Motor neuron (in vitro differentiated cells): ENCODE data around the gene CXCL12. TPM values are rescaled to one million over a fixed set of nuclear protein-coding genes. Genes with fewer than 3 reads are reported as not detected.

ENCODE experiments used
- ATAC-seq, 8 experiments: fragments of 200-7000 bp; cut with Tn5 transposase; replicated peaks in 6 of 8; 2 replicates each; pipeline ENCODE4 v1.8.0; 2021; ENCODE audit warnings: mild to moderate bottlenecking in 8 of 8, moderate library complexity in 8 of 8
- H3K27ac ChIP-seq, 2 donors: fragments of 250-450 bp; sonication (Bioruptor Pico); 2 replicates each; pipeline ENCODE4 v1.9.0; 2021; ENCODE audit warnings: antibody characterized with exemption in 2 of 2, mild to moderate bottlenecking in 2 of 2, moderate library complexity in 1 of 2
- H3K4me1 ChIP-seq, 2 donors: fragments of 250-450 bp; sonication (Bioruptor Pico); replicated peaks in 1 of 2; 2 replicates each; pipeline ENCODE4 v1.6.1; 2021; ENCODE audit warnings: antibody characterized with exemption in 2 of 2, mild to moderate bottlenecking in 2 of 2, moderate library complexity in 1 of 2
- H3K4me3 ChIP-seq, 5 donors: fragments of 250-450 bp; sonication (Bioruptor Pico); 2 replicates each; pipeline ENCODE4 v1.9.0; 2021; ENCODE audit warnings: antibody characterized with exemption in 5 of 5, mild to moderate bottlenecking in 5 of 5, moderate library complexity in 4 of 5
- WGBS, 10 experiments: fragments of 450-650 bp; shearing (Covaris generic); methylation state at CpG; one replicate each; pipeline ENCODE4 v1.0.0; 2022; 5-methylcytosine and 5-hydroxymethylcytosine counted together
- in situ Hi-C, 9 experiments: fragments of 400-800 bp; cut with MboI; loops; one replicate each; pipeline ENCODE4 v1.15.0; 2021; ENCODE audit warnings: low sequenced_read_pairs in 9 of 9, low pct_unique_long_range_greater_than_20kb in 2 of 9; ENCODE audit not compliant: unreplicated experiment in 9 of 9
- total RNA-seq, 8 experiments: library from RNA; unstranded; fragments of 300-600 nt; gene quantifications; 2 replicates each; pipeline versions ENCODE4 v1.2.3 to v1.2.4, GENCODE V29; 2022

CXCL12 gene
- total RNA-seq, 8 experiments from 2014 or later = 1.2 to 121 (median 7.0) TPM

DNA sequence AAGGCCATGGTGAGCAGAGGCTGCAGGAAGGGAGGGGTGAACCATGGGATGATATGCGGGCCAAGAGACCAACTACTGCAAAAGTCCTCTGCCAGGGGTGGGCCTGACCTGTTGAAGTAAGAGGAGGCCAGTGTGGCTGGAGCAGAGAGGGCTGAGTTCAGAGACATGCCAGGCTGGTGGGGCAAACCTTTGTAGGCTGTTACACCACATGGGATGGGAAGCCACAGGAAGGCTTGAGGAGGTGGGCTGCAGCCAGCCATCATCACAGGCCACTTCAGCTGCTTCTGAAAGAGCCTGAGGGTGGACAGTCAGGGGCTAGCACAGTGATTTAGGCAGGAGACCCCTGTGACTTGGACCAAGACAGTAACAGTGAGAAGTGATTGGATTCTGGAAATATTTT lies 20.3 kb downstream of the CXCL12 start:
- in situ Hi-C loops = no loop called here
- 83 to 100% (median 100%) methylated on average over 1 of the region's 1 CpG; no CpG with 5 or more reads in 7 of the 10 experiments for WGBS, 10 experiments
- no peak for ATAC-seq
- Histone ChIP-seq H3K27ac (no peak overlapping the region), H3K4me1 (peaks cover 0 to 1% of the 10 kb centered on the region in 2 donors), H3K4me3 (no peak overlapping the region)

DNA sequence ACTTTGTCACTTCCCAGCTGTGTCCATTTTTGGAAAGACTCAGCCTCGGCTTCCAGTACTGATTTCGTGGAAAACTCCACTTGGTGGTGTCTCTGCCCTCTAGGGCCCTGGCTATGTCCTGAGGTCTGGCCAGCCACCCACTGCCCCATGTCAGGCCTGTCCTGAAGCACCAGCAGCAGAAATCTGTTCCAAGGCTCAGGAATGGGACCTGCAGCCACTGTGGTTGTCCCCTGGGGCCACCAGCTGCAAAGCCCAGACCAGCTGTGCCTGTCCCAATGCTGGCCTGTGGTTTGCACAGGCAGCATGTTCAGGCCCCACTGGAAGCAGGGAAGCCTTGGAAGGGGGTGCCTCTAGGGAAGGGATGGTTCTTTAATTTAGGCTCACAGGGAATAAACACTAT lies 21.2 kb downstream of the CXCL12 start:
- Histone ChIP-seq H3K4me1 (no peaks in the 10 kb centered on the region), H3K27ac (no peak overlapping the region), H3K4me3 (no peak overlapping the region)
- in situ Hi-C loops = no loop called here
- WGBS, 10 experiments = 90 to 100% (median 100%) methylated on average over 1 to 2 of the region's 2 CpGs; no CpG with 5 or more reads in 7 of the 10 experiments
- ATAC-seq = no peak

- Histone ChIP-seq H3K4me3 (no peak overlapping the region), H3K27ac (no peak overlapping the region), H3K4me1 (peaks cover 0 to 2% of the 10 kb centered on the region in 2 donors)
- in situ Hi-C loops = no loop called here
- peak in 2 of 8 experiments; percentile 41 to 42 for ATAC-seq
- 40 to 100% (median 84%) methylated on average over 1 to 5 of the region's 13 CpGs; no CpG with 5 or more reads in 5 of the 10 experiments for WGBS, 10 experiments
These were observed 21.8 kb downstream of the CXCL12 start for GRCh38 chr10:44362866-44363711.

DNA sequence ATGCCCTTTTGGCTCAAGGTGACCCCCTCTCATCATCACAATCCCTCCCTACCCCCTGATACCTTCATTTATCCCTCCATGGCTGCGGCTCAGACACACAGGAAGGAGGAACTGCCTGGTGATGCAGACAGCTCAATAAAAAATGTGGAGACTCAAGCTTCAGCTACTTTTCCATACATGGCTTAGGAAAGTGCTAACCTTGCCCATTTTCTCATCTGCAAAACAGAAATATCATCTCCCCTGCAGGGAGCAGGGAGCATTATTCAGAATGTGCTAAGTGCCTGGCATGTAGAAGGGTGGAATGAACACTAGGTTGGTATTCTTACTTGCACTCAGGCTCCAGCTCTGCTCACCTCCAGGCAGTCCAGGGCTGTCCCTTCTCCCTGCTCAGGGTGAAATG lies 23.8 kb downstream of the CXCL12 start:
- ATAC-seq = peak in 1 of 8 experiments; percentile 62
- 0% methylated on average over 1 of the region's 1 CpG; no CpG with 5 or more reads in 8 of the 10 experiments for WGBS, 10 experiments
- in situ Hi-C loops = no loop called here
- Histone ChIP-seq H3K27ac (no peak overlapping the region), H3K4me1 (peaks cover 3 to 11% of the 10 kb centered on the region in 2 donors), H3K4me3 (no peak overlapping the region)

- Histone ChIP-seq H3K4me3 (no peak overlapping the region), H3K27ac (no peak overlapping the region), H3K4me1 (peaks cover 3 to 11% of the 10 kb centered on the region in 2 donors)
- in situ Hi-C loops = no loop called here
- peak in 3 of 8 experiments; percentile 19 to 87 (median 49) for ATAC-seq
- 0 to 75% (median 51%) methylated on average over 2 to 6 of the region's 8 CpGs; no CpG with 5 or more reads in 1 of the 10 experiments for WGBS, 10 experiments
These were observed 26.7 kb downstream of the CXCL12 start for GRCh38 chr10:44358080-44358771.

- 42 to 100% (median 77%) methylated on average over 1 to 10 of the region's 10 CpGs; no CpG with 5 or more reads in 2 of the 10 experiments for WGBS, 10 experiments
- Histone ChIP-seq H3K27ac (no peak overlapping the region), H3K4me1 (peaks cover 3 to 11% of the 10 kb centered on the region in 2 donors), H3K4me3 (no peak overlapping the region)
- in situ Hi-C loops = no loop called here
- ATAC-seq = peak in 5 of 8 experiments; percentile 60 to 81 (median 70)
These were observed 27.8 kb downstream of the CXCL12 start for GRCh38 chr10:44357023-44357540.

DNA sequence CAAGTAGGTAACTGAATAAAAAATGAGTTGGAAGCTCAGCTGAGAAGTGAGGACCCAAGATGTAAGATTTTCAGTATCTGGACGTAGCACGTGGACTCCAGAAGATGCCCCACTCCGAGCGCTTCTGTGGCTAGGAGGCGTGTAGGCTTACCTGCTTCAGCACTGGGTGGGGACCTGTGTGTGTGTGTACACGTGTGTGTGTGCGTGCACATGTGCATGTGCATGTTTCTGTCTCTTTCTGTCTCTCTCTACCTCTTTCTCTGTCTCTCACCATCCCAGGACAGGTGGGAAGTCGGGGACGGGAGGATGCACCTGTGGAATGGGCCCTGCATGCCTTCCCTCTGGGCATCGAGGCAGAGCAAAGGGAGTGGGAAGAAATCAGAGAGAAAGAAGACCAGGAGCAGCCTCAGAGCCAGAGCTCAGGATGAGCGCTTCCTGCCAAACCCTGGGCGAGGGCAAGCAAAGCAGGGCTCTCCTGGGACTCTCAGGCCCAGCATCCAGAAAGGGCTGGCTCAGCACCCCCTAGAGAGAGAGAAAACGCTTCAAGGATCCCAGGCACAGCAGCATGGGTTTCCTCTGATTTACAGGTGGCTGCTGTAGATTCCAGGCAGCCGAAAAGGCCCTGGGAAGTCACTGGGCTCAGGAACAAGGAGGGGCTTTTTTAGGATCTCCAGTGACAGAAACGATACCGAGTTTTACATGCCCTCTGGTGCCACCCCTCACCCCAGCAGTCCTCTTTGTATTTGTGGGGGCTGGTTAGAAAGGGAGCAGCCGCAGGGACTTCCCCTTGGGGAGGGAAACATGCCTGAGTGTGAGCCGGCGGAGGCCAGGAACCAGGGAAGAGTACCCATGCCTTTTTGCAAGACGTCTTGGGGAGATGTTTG lies 28.5 kb downstream of the CXCL12 start:
- H3K4me1 ChIP-seq = peaks cover 3 to 11% of the 10 kb centered on the region in 2 donors
- 54 to 100% (median 75%) methylated on average over 1 to 12 of the region's 20 CpGs; no CpG with 5 or more reads in 3 of the 10 experiments for WGBS, 10 experiments
- H3K27ac ChIP-seq = no peak overlapping the region
- no peak overlapping the region for H3K4me3 ChIP-seq
- in situ Hi-C loops = no loop called here
- ATAC-seq = peak in 4 of 8 experiments; percentile 18 to 59 (median 46)

DNA sequence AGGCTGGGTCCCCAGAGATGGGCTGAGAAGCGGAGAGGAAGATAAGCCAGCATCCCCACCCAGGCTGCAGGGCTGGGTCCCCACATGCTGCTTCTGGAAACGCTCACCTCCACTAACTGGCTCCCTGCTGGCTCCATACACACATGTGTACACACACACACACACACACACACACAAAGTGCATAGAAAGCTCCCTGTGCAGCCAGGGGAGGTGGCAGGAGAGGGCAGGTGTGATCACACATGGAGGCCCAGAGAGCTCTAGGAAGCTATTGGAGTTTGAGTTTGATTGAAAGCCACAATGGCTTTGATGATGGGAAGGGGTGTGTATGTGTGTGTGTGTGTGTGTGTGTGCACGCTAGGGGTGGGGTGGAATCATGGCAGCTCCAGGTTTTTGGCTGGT lies 29.3 kb downstream of the CXCL12 start:
- in situ Hi-C loops = no loop called here
- Histone ChIP-seq H3K27ac (no peak overlapping the region), H3K4me3 (no peak overlapping the region), H3K4me1 (peaks cover 3 to 11% of the 10 kb centered on the region in 2 donors)
- 83% methylated on average over 1 of the region's 3 CpGs; no CpG with 5 or more reads in 9 of the 10 experiments for WGBS, 10 experiments
- no peak for ATAC-seq

DNA sequence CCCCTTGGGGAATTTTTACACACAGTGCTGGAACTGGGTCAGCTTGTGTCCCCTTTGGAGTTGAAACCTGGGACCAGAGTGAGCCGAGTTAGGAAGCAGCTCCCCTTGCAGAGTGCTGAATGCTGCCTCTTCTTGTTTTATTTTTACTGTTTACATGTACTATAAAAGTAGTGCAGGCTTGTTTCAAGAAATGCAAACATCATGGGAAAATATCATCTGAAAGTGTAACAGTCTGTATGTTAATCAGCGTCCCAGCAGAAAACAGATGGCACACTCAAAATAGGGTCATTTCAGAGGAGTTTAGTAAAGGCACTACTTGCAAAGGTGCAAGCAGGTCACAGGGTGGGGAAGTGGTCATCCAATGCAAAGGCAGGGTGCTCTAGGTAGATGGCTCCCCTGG lies 30.1 kb downstream of the CXCL12 start:
- no peak overlapping the region for H3K27ac ChIP-seq
- in situ Hi-C loops = no loop called here

DNA sequence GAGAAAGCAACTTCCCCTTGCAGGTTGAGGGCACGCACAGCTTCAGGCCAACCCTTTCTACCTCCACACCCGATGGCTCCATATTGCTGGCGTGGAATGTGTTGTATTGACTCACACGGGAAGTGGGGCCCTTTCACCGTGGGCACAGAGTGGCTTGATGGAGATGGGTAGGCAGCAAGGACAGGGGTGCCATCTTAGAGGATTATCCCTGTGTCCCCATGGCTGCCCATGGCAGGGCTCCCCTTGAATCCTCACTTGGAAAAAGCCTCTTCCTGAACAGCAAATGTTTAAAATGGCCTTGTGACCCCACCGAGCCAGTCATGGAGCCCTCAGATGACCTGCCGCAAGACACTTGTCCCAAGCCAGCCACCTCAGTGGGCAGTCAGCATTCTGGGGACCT lies 31.2 kb downstream of the CXCL12 start:
- 63 to 100% (median 100%) methylated on average over 1 to 3 of the region's 7 CpGs; no CpG with 5 or more reads in 6 of the 10 experiments for WGBS, 10 experiments
- H3K4me3 ChIP-seq = no peak overlapping the region
- H3K4me1 ChIP-seq = peaks cover 3 to 11% of the 10 kb centered on the region in 2 donors
- no peak for ATAC-seq
- in situ Hi-C loops = no loop called here
- no peak overlapping the region for H3K27ac ChIP-seq

More for the DNA sequence above, 30.1 kb downstream of the CXCL12 start:
- no peak for ATAC-seq
- Histone ChIP-seq H3K4me3 (no peak overlapping the region), H3K4me1 (peaks cover 3 to 11% of the 10 kb centered on the region in 2 donors)
- WGBS, 10 experiments = 40 to 94% (median 75%) methylated on average over 1 to 2 of the region's 2 CpGs; no CpG with 5 or more reads in 1 of the 10 experiments

- Histone ChIP-seq H3K4me1 (peaks cover 3 to 9% of the 10 kb centered on the region in 2 donors), H3K27ac (no peak overlapping the region), H3K4me3 (no peak overlapping the region)
- 33 to 100% (median 93%) methylated on average over 1 to 3 of the region's 4 CpGs; no CpG with 5 or more reads in 7 of the 10 experiments for WGBS, 10 experiments
- ATAC-seq = no peak
- in situ Hi-C loops = no loop called here
These were observed 31.8 kb downstream of the CXCL12 start for GRCh38 chr10:44353128-44353390.

GRCh38 chr10:44352316-44353127 lies 32.4 kb downstream of the CXCL12 start:
- ATAC-seq = peak in 1 of 8 experiments; percentile 49
- peaks cover 3 to 7% of the 10 kb centered on the region in 2 donors for H3K4me1 ChIP-seq
- H3K4me3 ChIP-seq = no peak overlapping the region
- H3K27ac ChIP-seq = no peak overlapping the region
- WGBS, 10 experiments = 33 to 92% (median 58%) methylated on average over 1 to 4 of the region's 11 CpGs; no CpG with 5 or more reads in 1 of the 10 experiments
- in situ Hi-C loops = no loop called here
